ENCODE data around the gene UBAC1.

The UBAC1 gene

DNA sequence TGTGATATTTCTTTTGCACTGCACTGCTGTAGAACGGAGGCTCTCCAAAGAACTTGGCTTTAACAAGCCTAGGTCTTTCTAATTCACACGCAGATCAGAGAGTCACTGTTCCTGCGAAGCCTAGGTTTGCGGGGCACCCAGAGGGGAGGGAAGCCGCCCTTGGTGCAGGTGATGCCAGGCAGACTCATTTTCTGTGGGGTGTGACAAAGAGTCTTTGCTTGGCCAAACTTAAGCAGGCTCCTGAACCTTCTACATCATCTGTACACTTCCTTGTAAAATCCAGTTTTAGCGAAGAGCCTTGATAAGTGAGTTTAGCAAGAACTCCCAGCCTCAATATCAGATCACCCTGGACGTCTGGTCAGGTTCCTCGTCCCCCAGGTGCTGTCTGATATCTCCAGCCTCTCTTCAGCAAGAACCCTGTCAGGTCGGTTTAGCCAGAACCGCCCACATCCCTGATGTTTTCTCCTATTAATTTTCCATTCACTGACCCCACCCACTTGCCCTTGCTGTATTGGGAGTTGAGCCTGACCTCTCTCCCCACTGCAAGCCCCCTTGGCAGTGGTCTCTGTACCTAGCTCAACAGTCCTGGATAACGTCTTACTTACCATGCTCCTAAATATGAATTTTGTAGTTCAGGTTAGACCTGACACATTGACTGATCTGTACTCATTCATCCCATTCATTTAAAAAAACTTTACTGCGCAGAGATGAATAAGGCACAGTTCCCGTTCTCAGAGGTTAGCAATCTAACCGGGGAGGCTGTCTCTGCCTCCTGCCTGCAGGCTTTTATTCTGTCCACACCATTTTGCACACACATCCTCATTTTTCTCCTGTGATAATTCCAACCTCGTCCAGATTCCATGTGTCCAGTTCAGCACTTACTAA is 880 bp upstream of the UBAC1 start:
- TF ChIP-seq, protein P1, sequence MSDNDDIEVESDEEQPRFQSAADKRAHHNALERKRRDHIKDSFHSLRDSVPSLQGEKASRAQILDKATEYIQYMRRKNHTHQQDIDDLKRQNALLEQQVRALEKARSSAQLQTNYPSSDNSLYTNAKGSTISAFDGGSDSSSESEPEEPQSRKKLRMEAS (IDR thresholded peaks at IDR 0.05), result no peak
- no peak for TF ChIP-seq NFIC (IDR thresholded peaks at IDR 0.05)
- TF ChIP-seq FOXM1 (IDR thresholded peaks at IDR 0.05; ENCODE audit: borderline replicate concordance, low read depth), result no peak
- TF ChIP-seq EGR1 (IDR thresholded peaks at IDR 0.05), result no peak

DNA sequence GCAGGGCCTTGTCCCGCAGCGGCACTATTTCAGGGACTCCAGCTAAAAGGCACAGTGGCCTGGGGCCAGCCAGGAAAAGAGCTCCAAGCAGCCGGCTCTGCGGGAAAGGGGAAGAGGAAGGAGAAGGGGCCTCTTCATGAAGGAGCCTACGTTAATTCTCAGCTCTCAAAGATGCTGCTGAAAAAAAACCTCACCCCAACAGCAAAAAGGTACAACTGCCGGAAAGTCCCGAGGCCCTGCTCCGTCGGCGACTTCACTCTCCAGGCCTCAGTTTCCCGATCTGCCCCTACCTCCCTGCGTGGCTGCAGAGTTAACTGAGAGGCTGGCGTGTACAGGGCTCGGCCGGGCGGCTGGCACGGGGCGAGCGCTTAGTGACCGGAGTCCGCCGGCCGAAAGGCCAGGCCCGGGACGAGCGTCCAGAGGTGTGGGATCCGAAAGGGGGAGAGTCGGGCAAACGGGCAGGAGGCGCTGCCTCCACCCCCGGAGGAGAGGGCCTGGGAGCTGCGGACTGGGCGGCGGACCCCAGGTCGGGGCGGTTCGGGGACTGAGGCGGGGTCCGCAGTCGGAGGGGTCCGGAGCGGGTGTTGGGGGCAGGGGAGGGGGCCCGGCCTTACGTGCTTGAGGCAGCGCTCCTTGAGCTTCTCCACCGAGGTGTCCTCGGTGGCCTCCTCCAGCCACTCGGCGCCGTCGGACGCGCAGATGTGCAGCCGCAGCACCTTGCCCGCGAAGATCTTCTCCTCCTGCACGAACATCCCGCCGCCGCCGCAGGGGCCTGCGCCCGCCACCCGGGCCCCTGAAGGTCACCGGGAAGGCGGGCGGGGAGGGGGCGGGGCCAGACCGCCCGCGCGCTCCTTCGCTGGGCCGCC is 529 bp downstream of the UBAC1 start:
- TF ChIP-seq CEBPB (IDR thresholded peaks at IDR 0.05) (no peak), ZBTB7A (IDR thresholded peaks at IDR 0.05; ENCODE audit: low read depth) (0 out of 2 replicates have a peak, but pooled peaks have one; percentile 33), CREB1 (IDR thresholded peaks at IDR 0.05; ENCODE audit: low read depth) (no peak), TCF12 (IDR thresholded peaks at IDR 0.05; ENCODE audit: low read depth) (0 out of 2 replicates have a peak, but pooled peaks have one; percentile 5), FOXM1 (IDR thresholded peaks at IDR 0.05; ENCODE audit: borderline replicate concordance, low read depth) (no peak)
- TF ChIP-seq, protein P1 (IDR thresholded peaks at IDR 0.05), result no peak; the same call in 1 of the 2 replicates

DNA sequence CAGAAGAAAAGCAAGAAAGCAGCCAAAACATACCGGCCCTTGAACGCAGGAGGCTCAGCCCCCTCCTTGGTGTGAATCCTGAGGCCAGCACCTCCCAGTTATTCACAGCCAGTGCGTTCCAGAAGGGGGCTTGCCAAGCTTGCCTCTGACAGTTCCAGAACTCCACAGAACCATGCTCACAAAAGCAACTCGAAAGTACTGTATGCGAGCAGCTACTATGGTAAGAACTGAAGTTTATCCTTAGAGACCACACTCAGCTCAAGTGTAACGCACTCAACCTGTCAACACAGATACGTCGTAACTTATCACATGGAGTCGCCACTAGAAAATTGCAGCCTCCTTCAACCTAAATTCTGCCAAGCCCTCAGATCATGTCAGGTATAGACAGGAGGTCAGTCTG is 1.4 kb downstream of the UBAC1 start:
- TF ChIP-seq TEAD4 (IDR thresholded peaks at IDR 0.05) (no peak), NFIC (IDR thresholded peaks at IDR 0.05) (no peak), TAF1 (IDR thresholded peaks at IDR 0.05; ENCODE audit: low read depth) (no peak), EP300 (IDR thresholded peaks at IDR 0.05; ENCODE audit: borderline replicate concordance) (no peak), CREB1 (IDR thresholded peaks at IDR 0.05; ENCODE audit: low read depth) (no peak), EGR1 (IDR thresholded peaks at IDR 0.05) (no peak), ZBTB7A (IDR thresholded peaks at IDR 0.05; ENCODE audit: low read depth) (no peak), FOXM1 (IDR thresholded peaks at IDR 0.05; ENCODE audit: borderline replicate concordance, low read depth) (no peak), TCF12 (IDR thresholded peaks at IDR 0.05; ENCODE audit: low read depth) (no peak), RAD21 (IDR thresholded peaks at IDR 0.05; ENCODE audit: low read depth) (no peak)
- TF ChIP-seq, protein P2, sequence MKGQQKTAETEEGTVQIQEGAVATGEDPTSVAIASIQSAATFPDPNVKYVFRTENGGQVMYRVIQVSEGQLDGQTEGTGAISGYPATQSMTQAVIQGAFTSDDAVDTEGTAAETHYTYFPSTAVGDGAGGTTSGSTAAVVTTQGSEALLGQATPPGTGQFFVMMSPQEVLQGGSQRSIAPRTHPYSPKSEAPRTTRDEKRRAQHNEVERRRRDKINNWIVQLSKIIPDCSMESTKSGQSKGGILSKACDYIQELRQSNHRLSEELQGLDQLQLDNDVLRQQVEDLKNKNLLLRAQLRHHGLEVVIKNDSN (IDR thresholded peaks at IDR 0.05), result no peak
- TF ChIP-seq, protein P3, sequence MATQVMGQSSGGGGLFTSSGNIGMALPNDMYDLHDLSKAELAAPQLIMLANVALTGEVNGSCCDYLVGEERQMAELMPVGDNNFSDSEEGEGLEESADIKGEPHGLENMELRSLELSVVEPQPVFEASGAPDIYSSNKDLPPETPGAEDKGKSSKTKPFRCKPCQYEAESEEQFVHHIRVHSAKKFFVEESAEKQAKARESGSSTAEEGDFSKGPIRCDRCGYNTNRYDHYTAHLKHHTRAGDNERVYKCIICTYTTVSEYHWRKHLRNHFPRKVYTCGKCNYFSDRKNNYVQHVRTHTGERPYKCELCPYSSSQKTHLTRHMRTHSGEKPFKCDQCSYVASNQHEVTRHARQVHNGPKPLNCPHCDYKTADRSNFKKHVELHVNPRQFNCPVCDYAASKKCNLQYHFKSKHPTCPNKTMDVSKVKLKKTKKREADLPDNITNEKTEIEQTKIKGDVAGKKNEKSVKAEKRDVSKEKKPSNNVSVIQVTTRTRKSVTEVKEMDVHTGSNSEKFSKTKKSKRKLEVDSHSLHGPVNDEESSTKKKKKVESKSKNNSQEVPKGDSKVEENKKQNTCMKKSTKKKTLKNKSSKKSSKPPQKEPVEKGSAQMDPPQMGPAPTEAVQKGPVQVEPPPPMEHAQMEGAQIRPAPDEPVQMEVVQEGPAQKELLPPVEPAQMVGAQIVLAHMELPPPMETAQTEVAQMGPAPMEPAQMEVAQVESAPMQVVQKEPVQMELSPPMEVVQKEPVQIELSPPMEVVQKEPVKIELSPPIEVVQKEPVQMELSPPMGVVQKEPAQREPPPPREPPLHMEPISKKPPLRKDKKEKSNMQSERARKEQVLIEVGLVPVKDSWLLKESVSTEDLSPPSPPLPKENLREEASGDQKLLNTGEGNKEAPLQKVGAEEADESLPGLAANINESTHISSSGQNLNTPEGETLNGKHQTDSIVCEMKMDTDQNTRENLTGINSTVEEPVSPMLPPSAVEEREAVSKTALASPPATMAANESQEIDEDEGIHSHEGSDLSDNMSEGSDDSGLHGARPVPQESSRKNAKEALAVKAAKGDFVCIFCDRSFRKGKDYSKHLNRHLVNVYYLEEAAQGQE (IDR thresholded peaks at IDR 0.05; ENCODE audit: low read depth), result no peak
- TF ChIP-seq, protein P1 (IDR thresholded peaks at IDR 0.05), result no peak

DNA sequence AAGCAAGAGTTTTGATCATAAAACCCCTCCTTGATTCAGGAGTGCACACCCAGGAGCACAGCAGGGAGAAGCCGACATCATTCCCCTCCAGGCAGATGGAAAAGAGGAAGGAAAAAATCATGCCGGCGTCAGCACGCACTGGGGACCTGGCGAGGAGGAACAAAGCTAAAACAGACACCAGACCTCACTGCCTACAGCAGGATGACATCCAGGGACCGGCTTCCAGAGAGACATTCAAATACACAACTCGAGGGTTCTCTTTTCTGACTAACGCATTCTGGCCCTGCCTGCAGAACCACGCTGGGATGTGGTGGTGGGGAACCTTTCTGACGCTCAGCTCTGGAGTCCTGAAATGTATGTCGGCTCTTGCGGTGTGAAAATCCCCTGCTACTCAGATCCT is 2.7 kb downstream of the UBAC1 start:
- no peak for TF ChIP-seq NFIC (IDR thresholded peaks at IDR 0.05)
- no peak for TF ChIP-seq RAD21 (IDR thresholded peaks at IDR 0.05; ENCODE audit: low read depth)
- TF ChIP-seq YY1 (IDR thresholded peaks at IDR 0.05; ENCODE audit: low read depth), result no peak

DNA sequence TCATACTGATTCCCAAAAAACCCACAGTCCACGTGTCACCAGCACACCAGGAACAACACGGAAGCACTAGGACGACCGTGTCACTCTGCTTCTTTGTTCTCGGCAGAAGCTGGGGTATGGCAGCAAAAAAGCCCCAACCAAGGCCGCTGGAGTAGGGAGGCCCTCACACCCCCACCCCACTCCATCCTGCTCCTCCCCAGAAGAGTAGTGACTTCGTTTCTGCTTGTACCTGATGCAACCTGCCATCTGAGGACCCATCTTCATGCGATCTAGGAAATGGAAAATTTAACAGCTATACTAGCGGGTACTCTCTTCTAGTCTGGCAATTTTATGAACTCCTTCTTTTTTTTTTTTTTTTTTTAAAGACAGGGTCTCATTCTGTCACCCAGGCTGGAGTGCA is 3.7 kb downstream of the UBAC1 start:
- TF ChIP-seq RAD21 (IDR thresholded peaks at IDR 0.05; ENCODE audit: low read depth) (no peak), EGR1 (IDR thresholded peaks at IDR 0.05) (no peak), YY1 (IDR thresholded peaks at IDR 0.05; ENCODE audit: low read depth) (no peak), NFIC (IDR thresholded peaks at IDR 0.05) (no peak), EP300 (IDR thresholded peaks at IDR 0.05; ENCODE audit: borderline replicate concordance) (no peak)
- TF ChIP-seq, protein P3 (IDR thresholded peaks at IDR 0.05; ENCODE audit: low read depth), result no peak
- TF ChIP-seq, protein P2 (IDR thresholded peaks at IDR 0.05), result no peak

All from Ishikawa (cell line).